Esophagus squamous epithelium (tissue), 5 donors: ENCODE measurements around the gene PI4KB. TPM values are rescaled to one million over a fixed set of nuclear protein-coding genes. Genes with fewer than 3 reads are reported as not detected.
A peak's percentile ranks its signal among the peaks of the same experiment; 100 is the strongest.

Experiments
- DNase-seq: peaks from one replicate; lab custom pipeline; 2025; lab: John Stamatoyannopoulos, UW
- H3K27ac ChIP-seq, 4 donors: fragments of 200-600 bp; sonication (generic); one replicate each; pipeline ENCODE4 v1.5.1; 2016 to 2019; ENCODE audit warnings: mild to moderate bottlenecking in 1 of 4
- H3K27me3 ChIP-seq, 4 donors: fragments of 200-600 bp; sonication (generic); 1 replicate in 3 of 4; 2 replicates in 1 of 4; pipeline versions ENCODE4 v1.5.1 to v1.6.0; 2017 to 2021; ENCODE audit warnings: antibody characterized with exemption in 1 of 4
- H3K36me3 ChIP-seq, 3 donors: fragments of 200-600 bp; sonication (generic); one replicate each; pipeline ENCODE4 v1.5.1; 2016 to 2019
- H3K4me1 ChIP-seq, 3 donors: fragments of 200-600 bp; sonication (generic); one replicate each; pipeline ENCODE4 v1.5.1; 2017 to 2019
- H3K4me3 ChIP-seq, 4 donors: fragments of 200-600 bp; sonication (generic); 1 replicate in 3 of 4; 2 replicates in 1 of 4; pipeline ENCODE4 v1.5.1; 2016 to 2019; ENCODE audit warnings: mild to moderate bottlenecking in 2 of 4, moderate library complexity in 1 of 4
- H3K9me3 ChIP-seq, 3 donors: fragments of 200-600 bp; sonication (generic); one replicate each; pipeline ENCODE4 v1.5.1; 2016 to 2019
- POLR2A ChIP-seq, 4 donors: fragments of 450-650 bp; IDR thresholded peaks; one replicate each; pipeline ENCODE4 v1.6.1; 2017; ENCODE audit warnings: antibody characterized with exemption in 4 of 4, mild to moderate bottlenecking in 4 of 4, moderate library complexity in 3 of 4
- WGBS, 2 donors: methylation state at CpG; one replicate each; pipeline ENCODE4 v1.1.5; 2018; 5-methylcytosine and 5-hydroxymethylcytosine counted together
- intact Hi-C: fragments of 100-400 bp; cut with DNase I; formaldehyde crosslinking; loops from one replicate; pipeline ENCODE4 v1.15.0; 2022
- total RNA-seq, 4 donors: library from RNA; depleted of rRNA; stranded (reverse); fragments of >200 nt; gene quantifications; one replicate each; pipeline ENCODE4 v1.1.0, GENCODE V29; 2016
- TF ChIP-seq, protein P1 (sequence below), 6 experiments: fragments of 450-650 bp in 4 of 6; fragments of 200-600 bp in 2 of 6; sonication (generic) in 2 of 6; IDR thresholded peaks; one replicate each; pipeline ENCODE4 v1.5.1; 2016 to 2019; ENCODE audit warnings: antibody characterized with exemption in 6 of 6, mild to moderate bottlenecking in 4 of 6, moderate library complexity in 4 of 6
- donor health status: DM: yes; HTN: yes; CAD: no.

Gene PI4KB
- total RNA-seq, 4 donors from 2014 or later = 34.0 to 63.4 (median 56.0) TPM

DNA sequence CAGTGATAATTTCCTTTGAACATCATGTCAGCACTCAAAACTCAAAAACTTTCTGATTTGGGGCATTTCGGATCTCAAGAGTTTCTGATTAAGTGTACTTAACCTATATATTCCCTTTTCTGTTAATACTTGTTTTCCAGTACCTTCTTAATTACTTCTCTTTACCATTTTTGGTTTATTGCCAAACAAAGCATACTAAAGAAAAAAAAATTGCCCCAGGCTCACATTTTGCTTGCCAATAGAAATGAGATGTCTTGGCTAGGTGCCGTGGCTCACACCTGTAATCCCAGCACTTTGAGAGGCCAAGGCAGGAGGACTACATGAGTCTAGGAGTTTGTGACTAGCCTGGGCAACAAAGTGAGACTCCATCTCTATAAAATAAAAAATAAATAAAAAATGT lies 67.9 kb downstream of the PI4KB start:
- peaks cover 7 to 43% (median 9%) of the 10 kb centered on the region in 3 donors for H3K4me1 ChIP-seq
- no peaks in the 10 kb centered on the region for H3K9me3 ChIP-seq
- no peak overlapping the region for H3K27ac ChIP-seq
- H3K36me3 ChIP-seq = peaks cover 5 to 28% (median 7%) of the 10 kb centered on the region in 3 donors
- 41 to 63% methylated on average over 2 of the region's 2 CpGs for WGBS, 2 donors
- no peaks in the 10 kb centered on the region for H3K27me3 ChIP-seq
- no peak overlapping the region for H3K4me3 ChIP-seq
- intact Hi-C loops = no loop called here
- no peak for DNase-seq
- TF ChIP-seq POLR2A (IDR thresholded peaks at IDR 0.05) = no peak
- TF ChIP-seq, protein P1, sequence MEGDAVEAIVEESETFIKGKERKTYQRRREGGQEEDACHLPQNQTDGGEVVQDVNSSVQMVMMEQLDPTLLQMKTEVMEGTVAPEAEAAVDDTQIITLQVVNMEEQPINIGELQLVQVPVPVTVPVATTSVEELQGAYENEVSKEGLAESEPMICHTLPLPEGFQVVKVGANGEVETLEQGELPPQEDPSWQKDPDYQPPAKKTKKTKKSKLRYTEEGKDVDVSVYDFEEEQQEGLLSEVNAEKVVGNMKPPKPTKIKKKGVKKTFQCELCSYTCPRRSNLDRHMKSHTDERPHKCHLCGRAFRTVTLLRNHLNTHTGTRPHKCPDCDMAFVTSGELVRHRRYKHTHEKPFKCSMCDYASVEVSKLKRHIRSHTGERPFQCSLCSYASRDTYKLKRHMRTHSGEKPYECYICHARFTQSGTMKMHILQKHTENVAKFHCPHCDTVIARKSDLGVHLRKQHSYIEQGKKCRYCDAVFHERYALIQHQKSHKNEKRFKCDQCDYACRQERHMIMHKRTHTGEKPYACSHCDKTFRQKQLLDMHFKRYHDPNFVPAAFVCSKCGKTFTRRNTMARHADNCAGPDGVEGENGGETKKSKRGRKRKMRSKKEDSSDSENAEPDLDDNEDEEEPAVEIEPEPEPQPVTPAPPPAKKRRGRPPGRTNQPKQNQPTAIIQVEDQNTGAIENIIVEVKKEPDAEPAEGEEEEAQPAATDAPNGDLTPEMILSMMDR (IDR thresholded peaks at IDR 0.05) = no peak

DNA sequence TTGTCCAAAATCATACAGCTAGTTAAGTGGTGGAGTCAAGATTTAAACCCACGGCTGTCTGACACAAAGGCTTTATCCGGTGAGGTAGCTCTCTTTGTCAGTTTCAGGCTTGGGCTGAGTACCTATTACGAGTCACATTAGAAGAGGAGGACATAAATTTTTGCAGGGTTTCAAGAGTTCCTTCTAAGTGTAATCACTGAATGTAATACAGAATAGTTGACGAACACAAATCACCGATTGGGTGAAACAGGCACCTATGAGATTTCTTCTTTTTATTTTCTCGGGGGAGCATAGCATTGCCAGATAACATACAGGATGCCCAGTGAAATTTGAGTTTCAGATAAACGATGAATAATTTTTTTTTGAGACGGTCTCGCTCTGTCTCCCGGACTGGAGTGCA lies 71.8 kb downstream of the PI4KB start:
- peaks cover 9 to 48% (median 11%) of the 10 kb centered on the region in 3 donors for H3K4me1 ChIP-seq
- no peaks in the 10 kb centered on the region for H3K27me3 ChIP-seq
- H3K27ac ChIP-seq = peak overlapping the region; percentile 89 to 96 (median 92)
- WGBS, 2 donors = 24 to 27% methylated on average over 10 of the region's 10 CpGs
- H3K36me3 ChIP-seq = peaks cover 0 to 2% (median 0%) of the 10 kb centered on the region in 3 donors
- DNase-seq = no peak
- TF ChIP-seq POLR2A (IDR thresholded peaks at IDR 0.05) = no peak
- TF ChIP-seq, protein P1 (IDR thresholded peaks at IDR 0.05) = no peak
- intact Hi-C loops = no loop called here
- peak overlapping the region; percentile 72 to 99 (median 86) for H3K4me3 ChIP-seq
- H3K9me3 ChIP-seq = no peaks in the 10 kb centered on the region

DNA sequence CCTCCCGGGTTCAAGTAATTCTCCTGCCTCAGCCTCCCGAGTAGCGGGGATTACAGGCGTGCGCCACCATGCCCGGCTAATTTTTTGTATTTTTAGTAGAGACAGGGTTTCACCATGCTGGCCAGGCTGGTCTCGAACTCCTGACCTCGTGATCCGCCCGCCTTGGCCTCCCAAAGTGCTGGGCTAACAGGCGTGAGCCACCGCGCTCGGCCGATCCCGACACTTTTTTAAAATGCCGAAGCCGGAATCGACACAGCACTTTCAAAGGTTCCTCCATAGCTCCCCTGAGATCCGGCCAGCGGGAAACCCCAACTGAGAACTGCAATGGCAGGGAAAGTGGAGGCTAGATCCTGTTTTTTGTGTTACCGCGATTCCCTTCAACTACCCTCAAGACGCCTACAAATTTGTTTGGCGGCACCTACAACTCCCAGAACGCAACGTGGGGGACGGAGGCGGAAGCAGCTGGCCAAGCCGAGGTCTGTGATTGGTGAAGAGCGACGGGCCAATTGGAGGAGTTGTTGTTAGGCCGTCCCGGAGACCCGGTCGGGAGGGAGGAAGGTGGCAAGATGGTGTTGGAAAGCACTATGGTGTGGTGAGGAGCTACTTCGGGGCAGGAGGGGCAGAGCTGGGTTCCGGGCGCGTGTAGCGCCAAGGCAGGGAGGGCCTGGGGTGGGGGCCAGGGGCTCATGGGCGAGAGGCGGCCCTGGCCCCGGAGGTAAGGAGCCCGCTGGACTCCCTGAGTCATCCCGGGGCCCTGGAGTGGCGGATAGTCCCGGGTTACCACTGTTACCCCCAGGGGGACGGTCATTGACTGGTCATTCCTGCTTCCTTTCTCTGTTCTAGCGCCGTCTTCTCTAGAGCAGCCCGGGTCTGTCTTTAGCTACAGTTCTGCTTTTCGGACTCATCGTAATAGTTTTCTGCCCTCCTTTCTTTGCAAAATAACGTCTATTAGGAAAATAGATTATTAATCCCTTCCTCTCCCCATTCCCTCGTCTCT lies 72.7 kb downstream of the PI4KB start, which contains the start of gene PSMD4:
TSS of gene PSMD4 (plus strand) at position 518 of the 997 bp plus-strand sequence. CDS start at position 567, 49 bp downstream.
- intact Hi-C loops = loop anchor here (5.0 kb wide), 1 partner anchor 57 kb away; the partner anchor contains the start of gene PIP5K1A

DNA sequence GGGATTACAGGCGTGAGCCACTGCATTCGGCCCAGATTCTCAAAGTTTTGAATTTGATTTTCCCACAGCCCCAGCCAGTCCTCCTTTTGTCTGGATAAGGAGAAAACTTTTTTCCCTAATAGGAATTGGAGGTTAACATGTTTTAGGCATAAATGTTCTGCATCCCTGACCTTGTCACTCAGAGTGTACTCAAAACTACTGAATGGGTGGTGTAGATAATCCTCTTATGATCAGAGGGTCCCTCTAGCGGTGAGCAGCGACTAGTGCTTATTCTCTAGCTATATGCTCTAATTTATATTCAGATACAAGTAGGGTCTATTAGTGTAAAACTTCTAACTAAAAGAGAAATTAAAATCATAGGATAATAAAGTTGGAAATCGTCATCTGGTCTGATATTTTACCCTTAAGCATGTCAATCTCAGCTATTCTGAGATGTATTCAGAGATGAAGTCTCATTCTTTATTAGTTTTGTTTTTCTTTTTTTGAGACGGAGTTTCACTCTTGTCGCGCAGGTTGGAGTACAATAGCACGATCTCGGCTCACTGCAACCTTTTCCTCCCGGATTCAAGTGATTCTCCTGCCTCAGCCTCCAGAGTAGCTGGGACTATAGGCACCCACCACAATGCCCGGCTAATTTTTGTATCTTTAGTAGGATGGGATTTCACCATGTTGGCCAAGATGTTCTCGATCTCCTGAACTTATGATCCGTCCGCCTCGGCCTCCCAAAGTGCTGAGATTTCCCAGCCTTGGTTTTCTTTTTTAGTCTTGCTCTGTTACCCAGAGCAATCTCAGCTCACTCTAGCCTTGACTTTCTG lies 75.4 kb downstream of the PI4KB start:
- TF ChIP-seq, protein P1 (IDR thresholded peaks at IDR 0.05) = peak; percentile 43 to 85 (median 78)
- no peak for TF ChIP-seq POLR2A (IDR thresholded peaks at IDR 0.05)
- Histone ChIP-seq H3K4me3 (no peak overlapping the region), H3K36me3 (peaks cover 0 to 37% (median 21%) of the 10 kb centered on the region in 3 donors), H3K4me1 (peaks cover 9 to 24% (median 11%) of the 10 kb centered on the region in 3 donors), H3K27ac (no peak overlapping the region), H3K27me3 (no peaks in the 10 kb centered on the region), H3K9me3 (no peaks in the 10 kb centered on the region)
- whole genome bisulfite sequencing, 2 donors = 58 to 62% methylated on average over 16 of the region's 16 CpGs
- DNase-seq = peak; percentile 18
- intact Hi-C loops = loop anchor here (5.0 kb wide), 1 partner anchor 55 kb away; the partner anchor contains the start of gene PIP5K1A

More for the DNA sequence above, 72.7 kb downstream of the PI4KB start, which contains the start of gene PSMD4:
- DNase-seq = peak; percentile 46
- H3K27me3 ChIP-seq = no peaks in the 10 kb centered on the region
- peak within 1 kb of the TSS; percentile 72 to 99 (median 86) for H3K4me3 ChIP-seq
- WGBS, 2 donors = 9 to 16% methylated on average over 31 to 34 of the region's 56 CpGs
- peaks cover 9 to 41% (median 11%) of the 10 kb centered on the region in 3 donors for H3K4me1 ChIP-seq
- peak within 1 kb of the TSS; percentile 89 to 96 (median 92) for H3K27ac ChIP-seq
- peak in 3 of 4 donors; percentile 65 to 91 (median 69) for TF ChIP-seq POLR2A (IDR thresholded peaks at IDR 0.05)
- TF ChIP-seq, protein P1 (IDR thresholded peaks at IDR 0.05) = peak in 2 of 6 experiments; percentile 9 to 14
- H3K36me3 ChIP-seq = peaks cover 0 to 10% (median 0%) of the 10 kb centered on the region in 3 donors
- no peaks in the 10 kb centered on the region for H3K9me3 ChIP-seq
